PC-3 (cell line): ENCODE measurements around the gene UNC13C. TPM values are rescaled to one million over a fixed set of nuclear protein-coding genes. Genes with fewer than 3 reads are reported as not detected.

Experiments used
- ATAC-seq: fragments of 200-7000 bp; cut with Tn5 transposase; 2 replicates; pipeline ENCODE4 v1.9.1; 2020; ENCODE audit warnings: mild to moderate bottlenecking, moderate library complexity
- BruUV-seq: library from RNA; stranded (reverse); fragments of 400-500 nt; replicated peaks from 2 replicates; lab custom pipeline; 2021; lab: Mats Ljungman, UMichigan
- CTCF ChIA-PET: fragments of 300-600 bp; sonication (Branson Sonifier 250); formaldehyde crosslinking; loops from one replicate; lab custom pipeline; 2022; ENCODE audit warnings: antibody characterized with exemption; lab: Charles Lee
- POLR2A ChIA-PET: fragments of 300-600 bp; sonication (Branson Sonifier 250); formaldehyde crosslinking; loops from one replicate; lab custom pipeline; 2022; ENCODE audit warnings: antibody characterized with exemption; ENCODE audit not compliant: unreplicated experiment; lab: Charles Lee
- DNase-seq: peaks from one replicate; pipeline ENCODE4 v3.0.0-alpha.2; 2015
- H2AFZ ChIP-seq: fragments of 300-600 bp; sonication (generic); 2 replicates; pipeline ENCODE4 v1.6.0; 2016; ENCODE audit warnings: antibody characterized with exemption, low read length
- H3F3A ChIP-seq: fragments of 300-600 bp; sonication (generic); one replicate; pipeline ENCODE4 v1.6.0; 2017; ENCODE audit warnings: antibody characterized with exemption, low read length, control low read depth, mild to moderate bottlenecking; ENCODE audit not compliant: unreplicated experiment
- H3K27ac ChIP-seq: fragments of 300-600 bp; sonication (generic); 2 replicates; pipeline ENCODE4 v1.5.1; 2016; ENCODE audit warnings: mild to moderate bottlenecking, low read length
- H3K27me3 ChIP-seq: fragments of 300-600 bp; sonication (generic); 2 replicates; pipeline ENCODE4 v1.6.1; 2016; ENCODE audit warnings: low read length, mixed read lengths
- H3K36me3 ChIP-seq: fragments of 300-600 bp; sonication (generic); 2 replicates; pipeline ENCODE4 v1.6.1; 2016; ENCODE audit warnings: low read depth, mixed run types, low read length, mixed read lengths
- H3K4me1 ChIP-seq: fragments of 300-600 bp; sonication (generic); 2 replicates; pipeline ENCODE4 v1.5.1; 2016; ENCODE audit warnings: low read length; ENCODE audit not compliant: insufficient read depth
- H3K4me2 ChIP-seq: fragments of 300-600 bp; sonication (generic); 2 replicates; pipeline ENCODE4 v1.6.0; 2016; ENCODE audit warnings: low read length
- H3K4me3 ChIP-seq: fragments of 300-600 bp; sonication (generic); 2 replicates; pipeline ENCODE4 v1.5.1; 2016; ENCODE audit warnings: mild to moderate bottlenecking, low read length, mixed read lengths
- H3K79me2 ChIP-seq: fragments of 300-600 bp; sonication (generic); 2 replicates; pipeline ENCODE4 v1.6.1; 2017; ENCODE audit warnings: low read length, mixed read lengths
- H3K9ac ChIP-seq: fragments of 300-600 bp; sonication (generic); 2 replicates; pipeline ENCODE4 v1.6.0; 2016; ENCODE audit warnings: mild to moderate bottlenecking, low read length
- H3K9me2 ChIP-seq: fragments of 300-600 bp; sonication (generic); replicated peaks from 2 replicates; pipeline ENCODE4 v1.6.1; 2016; ENCODE audit warnings: mixed run types, low read length, mixed read lengths
- H3K9me3 ChIP-seq: fragments of 300-600 bp; sonication (generic); 2 replicates; pipeline ENCODE4 v1.6.1; 2016; ENCODE audit warnings: low read length, mixed read lengths
- H4K20me1 ChIP-seq: fragments of 300-600 bp; sonication (generic); 2 replicates; pipeline ENCODE4 v1.6.1; 2016; ENCODE audit warnings: low read length, mixed read lengths
- CTCF ChIP-seq: fragments of 300-600 bp; sonication (generic); conservative IDR thresholded peaks from 2 replicates; pipeline ENCODE4 v1.5.1; 2017; ENCODE audit warnings: antibody characterized with exemption, low read depth, mild to moderate bottlenecking, low read length
- EZH2 ChIP-seq: fragments of 300-600 bp; sonication (generic); IDR thresholded peaks from one replicate; pipeline ENCODE4 v1.6.1; 2017; ENCODE audit warnings: antibody characterized with exemption, mild to moderate bottlenecking, low read length; ENCODE audit not compliant: unreplicated experiment
- EZH2phosphoT487 ChIP-seq: fragments of 300-600 bp; sonication (generic); IDR thresholded peaks from 2 replicates; pipeline ENCODE4 v1.6.1; 2018; ENCODE audit warnings: mild to moderate bottlenecking, antibody characterized with exemption, low read length, borderline replicate concordance
- intact Hi-C: fragments of 100-400 bp; cut with micrococcal nuclease; formaldehyde crosslinking; loops from 2 replicates; pipeline ENCODE4 v1.9.0; 2023
- total RNA-seq: library from RNA; depleted of rRNA; stranded (reverse); fragments of >200 nt; gene quantifications from 2 replicates; pipeline ENCODE4 v1.2.3, GENCODE V29; 2014

The UNC13C gene
- total RNA-seq, 1 experiment from 2014 or later: not detected

- no peak for ATAC-seq
- no peak for DNase-seq
- H3K36me3 ChIP-seq: no peaks in the 10 kb centered on the region
- no peak overlapping the region for H3K4me2 ChIP-seq
- H3K9me3 ChIP-seq: no peaks in the 10 kb centered on the region
- no peaks in the 10 kb centered on the region for H3F3A ChIP-seq
- TF ChIP-seq EZH2phosphoT487 (no peak), EZH2 (no peak), CTCF (no peak)
- intact Hi-C loops: no loop called here
- no peaks in the 10 kb centered on the region for H3K79me2 ChIP-seq
- ChIA-PET POLR2A (no interaction called here), CTCF (no interaction called here)
- no peak overlapping the region for H3K9ac ChIP-seq
- no peaks in the 10 kb centered on the region for H4K20me1 ChIP-seq
- no peak overlapping the region for H3K27ac ChIP-seq
- H3K9me2 ChIP-seq: no peaks in the 10 kb centered on the region
- no peak overlapping the region for H2AFZ ChIP-seq
- no peaks in the 10 kb centered on the region for H3K27me3 ChIP-seq
- H3K4me3 ChIP-seq: no peak overlapping the region
- no peaks in the 10 kb centered on the region for H3K4me1 ChIP-seq
- BruUV-seq: no TSS peak
These were observed 120.8 kb downstream of the UNC13C start for GRCh38 chr15:54099010-54099409.

GRCh38 chr15:54101664-54102270 lies 123.5 kb downstream of the UNC13C start:
- no peak overlapping the region for H2AFZ ChIP-seq
- H3K4me2 ChIP-seq: no peak overlapping the region
- H4K20me1 ChIP-seq: no peaks in the 10 kb centered on the region
- DNase-seq: no peak
- no peaks in the 10 kb centered on the region for H3K36me3 ChIP-seq
- ChIA-PET POLR2A (no interaction called here), CTCF (no interaction called here)
- no peak overlapping the region for H3K27ac ChIP-seq
- TF ChIP-seq EZH2phosphoT487 (no peak), CTCF (no peak), EZH2 (no peak)
- H3K9me3 ChIP-seq: no peaks in the 10 kb centered on the region
- intact Hi-C loops: no loop called here
- H3K9ac ChIP-seq: no peak overlapping the region
- BruUV-seq: no TSS peak
- no peak overlapping the region for H3K4me3 ChIP-seq
- no peak for ATAC-seq
- no peaks in the 10 kb centered on the region for H3K79me2 ChIP-seq
- H3K4me1 ChIP-seq: no peaks in the 10 kb centered on the region
- no peaks in the 10 kb centered on the region for H3F3A ChIP-seq
- no peaks in the 10 kb centered on the region for H3K27me3 ChIP-seq
- no peaks in the 10 kb centered on the region for H3K9me2 ChIP-seq

DNA sequence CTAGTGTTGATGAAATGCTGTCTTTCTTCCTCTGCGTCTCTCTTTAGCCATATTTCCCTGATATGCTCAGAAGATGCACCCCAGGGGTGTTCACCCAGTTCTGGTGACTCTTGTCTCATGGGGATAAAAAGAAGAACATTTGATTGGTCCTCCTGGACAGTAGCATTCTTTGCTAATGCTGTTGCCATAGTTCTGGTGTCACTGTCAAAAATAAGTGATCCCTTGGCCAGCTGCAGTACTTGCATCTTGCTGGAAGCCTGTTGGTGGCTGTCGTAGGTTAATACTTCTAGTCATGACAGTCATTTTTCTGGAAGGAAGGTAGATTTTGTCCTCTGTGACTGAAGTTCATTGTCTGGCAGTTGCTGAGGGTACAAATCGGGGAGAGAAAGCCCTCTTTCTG lies 124.5 kb downstream of the UNC13C start:
- Histone ChIP-seq H3K79me2 (no peaks in the 10 kb centered on the region), H2AFZ (no peak overlapping the region), H3K9ac (no peak overlapping the region), H3K9me3 (no peaks in the 10 kb centered on the region), H4K20me1 (no peaks in the 10 kb centered on the region), H3K36me3 (no peaks in the 10 kb centered on the region), H3K27ac (no peak overlapping the region), H3F3A (no peaks in the 10 kb centered on the region), H3K4me1 (no peaks in the 10 kb centered on the region), H3K4me2 (no peak overlapping the region), H3K27me3 (no peaks in the 10 kb centered on the region), H3K4me3 (no peak overlapping the region), H3K9me2 (no peaks in the 10 kb centered on the region)
- DNase-seq (no peak), ATAC-seq (no peak)
- intact Hi-C loops: no loop called here
- CTCF ChIA-PET: no interaction called here
- TF ChIP-seq EZH2phosphoT487 (no peak), CTCF (no peak)
- BruUV-seq: no TSS peak
- POLR2A ChIA-PET: no interaction called here
